ENCODE measurements around the gene QRFP.

DNA sequence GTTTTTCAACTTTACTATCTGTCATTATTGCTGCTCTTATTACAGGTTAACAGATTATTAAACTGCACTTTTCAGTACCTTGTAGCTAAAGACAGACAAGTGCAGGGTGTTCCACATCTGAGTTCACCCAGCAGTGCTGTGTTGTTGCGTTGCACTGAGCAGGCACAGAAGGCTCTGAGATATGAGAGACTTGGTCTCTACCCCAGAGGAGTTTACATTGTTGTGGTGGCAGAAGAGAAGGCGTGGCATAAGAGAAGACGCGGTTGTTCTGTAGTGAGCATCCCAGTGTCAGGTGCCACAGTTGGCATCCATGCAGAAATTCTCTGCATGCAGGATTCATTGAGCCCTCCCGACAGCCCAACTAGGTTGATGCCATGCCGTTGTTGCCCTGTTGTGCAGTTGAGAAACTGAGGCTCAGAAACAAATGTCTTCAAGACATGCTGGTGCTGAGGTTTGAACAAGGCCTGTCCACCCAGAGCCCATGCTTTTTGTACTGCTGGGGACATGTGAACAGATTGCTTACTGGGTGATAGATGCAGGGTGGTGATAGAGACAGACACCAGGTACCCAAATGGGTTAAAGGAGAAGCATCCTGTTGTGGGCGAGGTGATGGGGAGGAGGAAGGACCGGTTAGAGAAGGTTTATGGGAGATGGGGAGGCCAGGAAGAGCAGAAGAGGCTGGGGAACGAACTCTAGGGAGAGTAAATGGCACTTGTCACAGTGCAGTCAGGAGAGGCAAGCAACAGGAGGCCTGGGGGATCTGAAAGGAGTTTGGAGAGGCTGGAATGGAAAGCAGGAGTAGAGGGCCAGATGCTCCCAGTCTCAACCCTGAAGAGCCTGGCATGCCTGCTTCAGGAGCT is 53.3 kb downstream of the QRFP start:
- TF ChIP-seq, protein P1, sequence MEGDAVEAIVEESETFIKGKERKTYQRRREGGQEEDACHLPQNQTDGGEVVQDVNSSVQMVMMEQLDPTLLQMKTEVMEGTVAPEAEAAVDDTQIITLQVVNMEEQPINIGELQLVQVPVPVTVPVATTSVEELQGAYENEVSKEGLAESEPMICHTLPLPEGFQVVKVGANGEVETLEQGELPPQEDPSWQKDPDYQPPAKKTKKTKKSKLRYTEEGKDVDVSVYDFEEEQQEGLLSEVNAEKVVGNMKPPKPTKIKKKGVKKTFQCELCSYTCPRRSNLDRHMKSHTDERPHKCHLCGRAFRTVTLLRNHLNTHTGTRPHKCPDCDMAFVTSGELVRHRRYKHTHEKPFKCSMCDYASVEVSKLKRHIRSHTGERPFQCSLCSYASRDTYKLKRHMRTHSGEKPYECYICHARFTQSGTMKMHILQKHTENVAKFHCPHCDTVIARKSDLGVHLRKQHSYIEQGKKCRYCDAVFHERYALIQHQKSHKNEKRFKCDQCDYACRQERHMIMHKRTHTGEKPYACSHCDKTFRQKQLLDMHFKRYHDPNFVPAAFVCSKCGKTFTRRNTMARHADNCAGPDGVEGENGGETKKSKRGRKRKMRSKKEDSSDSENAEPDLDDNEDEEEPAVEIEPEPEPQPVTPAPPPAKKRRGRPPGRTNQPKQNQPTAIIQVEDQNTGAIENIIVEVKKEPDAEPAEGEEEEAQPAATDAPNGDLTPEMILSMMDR (optimal IDR thresholded peaks at IDR 0.05 in 1 of 3, IDR thresholded peaks at IDR 0.05 in 1 of 3, conservative IDR thresholded peaks at IDR 0.05 in 1 of 3; ENCODE audit: extremely low read depth in 1 of 3, insufficient read depth in 2 of 3, low read length in 3 of 3): no peak
- TF ChIP-seq EZH2 (IDR thresholded peaks at IDR 0.05; ENCODE audit: low read length): no peak
